Colonic mucosa (tissue), 4 donors: ENCODE measurements around the gene HLCS. TPM values are rescaled to one million over a fixed set of nuclear protein-coding genes. Genes with fewer than 3 reads are reported as not detected.

ENCODE experiments used
- DNase-seq: peaks from one replicate; pipeline ENCODE4 v3.0.0-alpha.2; 2020
- H3K27ac ChIP-seq: fragments of 200-600 bp; one replicate; pipeline ENCODE4 v1.8.0; 2021
- H3K27me3 ChIP-seq: fragments of 200-600 bp; one replicate; pipeline ENCODE4 v1.8.0; 2021
- H3K36me3 ChIP-seq: fragments of 200-600 bp; one replicate; pipeline ENCODE4 v1.8.0; 2021
- H3K4me1 ChIP-seq: fragments of 200-600 bp; one replicate; pipeline ENCODE4 v1.8.0; 2021; ENCODE audit warnings: mild to moderate bottlenecking
- H3K4me3 ChIP-seq: fragments of 200-600 bp; one replicate; pipeline ENCODE4 v1.8.0; 2021
- H3K9ac ChIP-seq, 2 donors: one replicate each; pipeline ENCODE4 v1.7.0; 2013; ENCODE audit warnings: control low read depth in 2 of 2, low read depth in 2 of 2, low read length in 2 of 2
- H3K9me3 ChIP-seq: fragments of 200-600 bp; one replicate; pipeline ENCODE4 v1.8.0; 2021
- intact Hi-C: fragments of 100-400 bp; cut with DNase I; formaldehyde crosslinking; loops from one replicate; pipeline ENCODE4 v1.14.1; 2022
- total RNA-seq, 2 donors: library from RNA; stranded (reverse); fragmentation: NEBNext Ultra II Directional in 1 of 2; extraction: Animal tissue kit (Norgen Biotek cat#: 25700) in 1 of 2; gene quantifications; one replicate each; pipeline ENCODE4 v1.2.1, GENCODE V29; 2021
- TF ChIP-seq, protein P1 (sequence below): fragments of 200-600 bp; IDR thresholded peaks from one replicate; pipeline ENCODE4 v1.8.0; 2022; ENCODE audit warnings: antibody characterized with exemption, mild to moderate bottlenecking
- donor health status: healthy.
- donor health status: DM: no; HTN: no; CAD: no.
- donor health status: DM: no; HTN: no; CAD: no.

HLCS gene
- total RNA-seq, 2 donors from 2014 or later, result 10.8 to 11.4 TPM

DNA sequence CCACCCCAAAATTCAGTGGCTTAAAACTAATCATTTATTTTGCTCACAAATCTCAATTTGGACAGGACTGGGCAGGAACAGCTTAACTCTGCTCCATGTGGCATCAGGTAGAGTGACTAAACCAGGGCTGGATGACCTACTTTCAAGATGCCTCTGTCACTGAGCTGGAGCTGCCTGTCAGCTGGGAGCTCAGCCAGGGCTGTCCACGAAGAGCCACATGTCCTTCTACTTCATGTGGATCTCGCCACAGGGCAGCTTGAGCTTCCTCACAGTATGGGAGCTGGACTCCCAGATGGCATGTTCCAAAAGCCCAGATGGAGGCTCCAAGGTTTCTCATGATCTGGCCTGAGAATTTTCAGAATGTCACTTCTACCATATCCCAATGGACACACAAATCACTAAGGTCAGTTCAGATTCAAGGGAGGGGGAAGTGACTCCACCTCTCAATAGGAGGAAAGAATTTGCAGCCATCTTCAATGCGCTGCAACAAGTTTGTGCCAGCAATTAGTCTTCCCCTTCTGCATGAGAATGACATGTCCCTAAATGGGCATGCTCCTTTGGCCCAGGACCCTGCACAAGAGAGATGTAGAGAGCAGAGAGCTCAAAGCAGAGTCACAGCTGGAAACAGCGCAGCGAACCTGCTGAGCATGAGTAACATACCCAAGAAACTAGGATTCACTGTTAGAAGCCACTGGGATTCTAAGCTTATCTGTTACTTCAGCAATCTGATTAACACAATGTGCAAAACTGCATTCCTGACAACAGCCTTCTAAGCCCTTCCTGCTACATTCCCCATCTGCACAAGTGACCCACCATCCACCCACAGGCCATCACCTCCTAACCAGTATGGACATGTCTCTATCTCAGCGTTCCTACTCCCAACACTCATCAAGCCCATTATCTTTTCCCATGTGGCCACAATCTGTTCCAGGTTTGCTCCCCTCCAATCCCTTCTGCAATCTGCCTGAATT lies 17.0 kb downstream of the HLCS start:
- no peak for DNase-seq
- intact Hi-C loops, result no loop called here
- Histone ChIP-seq H3K4me1 (no peaks in the 10 kb centered on the region), H3K36me3 (no peaks in the 10 kb centered on the region), H3K9ac (no peak overlapping the region), H3K27me3 (no peaks in the 10 kb centered on the region), H3K4me3 (no peak overlapping the region), H3K27ac (no peak overlapping the region), H3K9me3 (no peaks in the 10 kb centered on the region)
- TF ChIP-seq, protein P1, sequence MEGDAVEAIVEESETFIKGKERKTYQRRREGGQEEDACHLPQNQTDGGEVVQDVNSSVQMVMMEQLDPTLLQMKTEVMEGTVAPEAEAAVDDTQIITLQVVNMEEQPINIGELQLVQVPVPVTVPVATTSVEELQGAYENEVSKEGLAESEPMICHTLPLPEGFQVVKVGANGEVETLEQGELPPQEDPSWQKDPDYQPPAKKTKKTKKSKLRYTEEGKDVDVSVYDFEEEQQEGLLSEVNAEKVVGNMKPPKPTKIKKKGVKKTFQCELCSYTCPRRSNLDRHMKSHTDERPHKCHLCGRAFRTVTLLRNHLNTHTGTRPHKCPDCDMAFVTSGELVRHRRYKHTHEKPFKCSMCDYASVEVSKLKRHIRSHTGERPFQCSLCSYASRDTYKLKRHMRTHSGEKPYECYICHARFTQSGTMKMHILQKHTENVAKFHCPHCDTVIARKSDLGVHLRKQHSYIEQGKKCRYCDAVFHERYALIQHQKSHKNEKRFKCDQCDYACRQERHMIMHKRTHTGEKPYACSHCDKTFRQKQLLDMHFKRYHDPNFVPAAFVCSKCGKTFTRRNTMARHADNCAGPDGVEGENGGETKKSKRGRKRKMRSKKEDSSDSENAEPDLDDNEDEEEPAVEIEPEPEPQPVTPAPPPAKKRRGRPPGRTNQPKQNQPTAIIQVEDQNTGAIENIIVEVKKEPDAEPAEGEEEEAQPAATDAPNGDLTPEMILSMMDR, result no peak

DNA sequence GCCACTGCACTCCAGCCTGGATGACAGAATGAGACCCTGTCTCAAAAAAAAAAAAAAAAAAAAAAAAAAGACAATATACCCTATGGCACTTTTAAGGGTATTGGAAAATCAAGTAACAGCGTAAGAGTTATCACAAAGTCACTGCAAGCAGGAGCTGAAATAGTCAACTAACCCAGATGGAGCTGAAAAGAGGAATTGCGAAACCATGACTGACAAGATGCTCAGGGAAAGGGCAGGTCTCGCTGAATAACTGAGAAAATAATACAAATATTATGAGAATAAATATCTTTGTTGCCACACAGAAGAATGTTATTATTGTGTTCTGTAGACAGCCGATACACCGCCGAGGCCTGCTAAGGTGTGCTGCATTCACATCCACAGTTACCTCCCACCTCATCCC lies 17.8 kb downstream of the HLCS start:
- Histone ChIP-seq H3K27ac (no peak overlapping the region), H3K9me3 (no peaks in the 10 kb centered on the region), H3K4me1 (no peaks in the 10 kb centered on the region), H3K9ac (no peak overlapping the region), H3K4me3 (no peak overlapping the region), H3K36me3 (no peaks in the 10 kb centered on the region), H3K27me3 (no peaks in the 10 kb centered on the region)
- no peak for DNase-seq
- TF ChIP-seq, protein P1, result no peak
- intact Hi-C loops, result no loop called here

DNA sequence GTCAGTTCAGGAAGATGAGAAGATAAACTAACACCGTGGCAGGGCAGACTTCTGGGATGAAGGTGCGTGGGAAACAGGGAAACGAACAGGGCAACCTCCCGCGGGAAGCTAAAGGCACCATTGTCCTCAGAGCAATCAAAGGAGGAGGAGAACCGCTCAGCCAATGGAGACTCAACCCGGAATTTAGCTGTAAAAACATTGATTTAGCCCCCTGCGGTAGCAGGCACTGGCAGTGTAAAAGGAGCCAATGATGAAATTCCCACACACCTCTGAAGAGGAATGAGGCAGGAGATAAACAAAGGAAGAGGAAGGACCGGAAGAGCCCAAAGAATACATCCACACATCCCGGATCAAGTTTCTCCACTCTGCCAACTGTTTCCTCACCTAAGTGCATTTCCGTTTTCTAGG lies 19.5 kb downstream of the HLCS start:
- Histone ChIP-seq H3K27ac (no peak overlapping the region), H3K9ac (no peak overlapping the region), H3K4me1 (no peaks in the 10 kb centered on the region), H3K36me3 (no peaks in the 10 kb centered on the region), H3K27me3 (no peaks in the 10 kb centered on the region), H3K9me3 (no peaks in the 10 kb centered on the region), H3K4me3 (no peak overlapping the region)
- TF ChIP-seq, protein P1, result no peak
- intact Hi-C loops, result no loop called here
- no peak for DNase-seq

DNA sequence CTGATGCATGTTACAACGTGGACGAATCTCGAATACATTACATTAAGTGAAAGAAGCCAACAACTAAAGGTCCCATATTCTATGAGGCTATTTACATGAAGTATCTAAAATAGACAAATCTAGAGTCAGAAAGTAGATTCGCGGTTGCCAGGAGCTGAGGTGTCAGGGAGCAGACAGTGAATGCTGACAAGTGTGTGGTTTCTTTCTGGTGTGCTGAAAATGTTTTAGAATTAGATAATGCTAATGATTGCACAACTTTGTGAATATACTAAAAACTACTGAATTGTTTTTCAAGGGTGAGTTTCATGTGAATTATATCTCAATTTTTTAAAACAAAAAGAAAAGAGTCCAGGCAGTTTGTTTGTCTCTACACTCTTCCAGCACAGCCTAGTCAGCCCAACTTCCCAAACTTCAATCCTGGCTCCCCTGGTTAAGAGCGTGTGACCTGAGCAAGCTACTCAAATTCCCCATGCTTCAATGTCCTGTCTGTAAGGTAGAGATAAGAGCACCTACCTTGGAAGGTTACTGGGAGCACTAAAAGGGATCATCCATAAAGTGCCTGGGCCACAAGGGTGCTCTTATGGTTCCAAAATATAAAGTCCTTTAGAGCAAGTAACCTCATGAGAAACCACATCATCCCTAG lies 20.9 kb downstream of the HLCS start:
- Histone ChIP-seq H3K4me1 (no peaks in the 10 kb centered on the region), H3K4me3 (no peak overlapping the region), H3K27ac (no peak overlapping the region), H3K27me3 (no peaks in the 10 kb centered on the region), H3K9ac (no peak overlapping the region), H3K9me3 (no peaks in the 10 kb centered on the region), H3K36me3 (no peaks in the 10 kb centered on the region)
- DNase-seq, result no peak
- intact Hi-C loops, result no loop called here
- TF ChIP-seq, protein P1, result no peak

DNA sequence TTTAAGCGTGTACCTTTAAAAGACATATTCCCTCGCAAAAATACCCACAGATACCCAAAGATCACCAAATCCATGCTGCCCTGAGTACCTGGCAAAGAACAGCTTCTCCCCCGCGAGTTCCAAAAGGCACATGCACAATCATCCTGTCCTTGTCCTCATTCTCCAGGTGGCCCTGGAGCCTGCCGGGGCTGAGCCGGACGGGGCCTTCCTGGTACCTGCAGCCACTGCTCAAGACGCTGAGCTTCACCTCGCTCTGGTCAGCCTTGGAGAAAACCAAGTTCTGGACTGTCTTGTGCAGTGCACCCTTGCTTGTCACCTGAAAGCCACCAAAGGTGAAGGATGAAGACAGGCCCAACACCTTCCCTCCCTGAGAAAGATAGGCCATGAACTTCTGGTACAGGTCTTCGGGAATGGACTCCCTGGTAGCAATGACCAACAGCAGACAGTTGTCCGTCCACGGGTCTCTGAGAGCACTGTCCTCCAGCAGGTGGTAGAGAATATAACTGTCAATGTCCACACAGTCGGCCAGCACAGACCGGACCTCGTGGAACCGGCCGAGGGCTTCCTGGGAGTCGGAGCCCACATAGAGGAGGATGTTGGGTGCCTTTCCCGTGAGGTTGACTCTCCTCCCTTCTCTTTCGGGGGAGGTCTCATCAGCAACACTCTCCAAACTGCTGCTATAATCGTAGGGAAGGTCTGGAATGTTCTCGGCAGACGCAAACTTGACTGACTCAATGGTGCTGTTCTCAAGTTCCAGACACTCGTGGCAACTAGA lies 29.9 kb downstream of the HLCS start:
- H3K4me1 ChIP-seq, result no peaks in the 10 kb centered on the region
- H3K27me3 ChIP-seq, result no peaks in the 10 kb centered on the region
- intact Hi-C loops, result no loop called here
- no peak overlapping the region for H3K9ac ChIP-seq
- DNase-seq, result no peak
- TF ChIP-seq, protein P1, result no peak
- no peaks in the 10 kb centered on the region for H3K9me3 ChIP-seq
- no peaks in the 10 kb centered on the region for H3K36me3 ChIP-seq
- H3K27ac ChIP-seq, result no peak overlapping the region
- no peak overlapping the region for H3K4me3 ChIP-seq
